NCI-H1105 treated with DMSO at 0.1 percent for 48 hours (cell line): ENCODE measurements around the gene CCDC93.
"Not testable (repeated sequence)": the region's sequence is repeated elsewhere in the genome, so short reads cannot be mapped to it uniquely, and the experiment has no call there.

Experiments
- DNase-seq: peaks from one replicate; lab custom pipeline; 2025; lab: John Stamatoyannopoulos, UW

CCDC93 gene

GRCh38 chr2:117956036-117956796, 57.7 kb downstream of the CCDC93 start:
- DNase-seq = no peak

GRCh38 chr2:117953231-117953630, 60.6 kb downstream of the CCDC93 start:
- no peak for DNase-seq

GRCh38 chr2:117952701-117953100, 61.2 kb downstream of the CCDC93 start:
- DNase-seq = no peak

- no peak for DNase-seq
Observed at GRCh38 chr2:117952228-117952627, 61.6 kb downstream of the CCDC93 start.

- no peak for DNase-seq
Observed at GRCh38 chr2:117949806-117950205, 64.1 kb downstream of the CCDC93 start.

GRCh38 chr2:117948615-117949014, 65.3 kb downstream of the CCDC93 start:
- DNase-seq = peak; percentile 50

GRCh38 chr2:117945296-117945695, 68.6 kb downstream of the CCDC93 start:
- no peak for DNase-seq

GRCh38 chr2:117944816-117945215, 69.1 kb downstream of the CCDC93 start:
- no peak for DNase-seq

- no peak for DNase-seq
Observed at GRCh38 chr2:117943013-117943672, 70.7 kb downstream of the CCDC93 start.

- no peak for DNase-seq
Observed at GRCh38 chr2:117942551-117942950, 71.3 kb downstream of the CCDC93 start.

- no peak for DNase-seq
Observed at GRCh38 chr2:117941693-117942092, 72.2 kb downstream of the CCDC93 start.

- no peak for DNase-seq
Observed at GRCh38 chr2:117940436-117940835, 73.4 kb downstream of the CCDC93 start.

- DNase-seq = no peak
Observed at GRCh38 chr2:117938611-117939010, 75.3 kb downstream of the CCDC93 start.

- DNase-seq = no peak
Observed at GRCh38 chr2:117936871-117937428, 76.9 kb downstream of the CCDC93 start.

- no peak for DNase-seq
Observed at GRCh38 chr2:117935954-117936353, 77.9 kb downstream of the CCDC93 start.

- no peak for DNase-seq
Observed at GRCh38 chr2:117935456-117935855, 78.4 kb downstream of the CCDC93 start.

GRCh38 chr2:117933884-117934354, 80.0 kb downstream of the CCDC93 start:
- DNase-seq = no peak

- no peak for DNase-seq
Observed at GRCh38 chr2:117931978-117932377, 81.9 kb downstream of the CCDC93 start.

GRCh38 chr2:117931266-117931665, 82.6 kb downstream of the CCDC93 start:
- no peak for DNase-seq

GRCh38 chr2:117930775-117931174, 83.1 kb downstream of the CCDC93 start:
- DNase-seq = no peak

- not testable (repeated sequence) for DNase-seq
Observed at GRCh38 chr2:117923471-117923870, 90.4 kb downstream of the CCDC93 start.

GRCh38 chr2:117921520-117921919, 92.3 kb downstream of the CCDC93 start:
- DNase-seq = no peak

- DNase-seq = no peak
Observed at GRCh38 chr2:117918608-117919007, 95.3 kb downstream of the CCDC93 start.
